ENCODE data around the gene PIGU. TPM values are rescaled to one million over a fixed set of nuclear protein-coding genes. Genes with fewer than 3 reads are reported as not detected.

The PIGU gene
- total and polyA plus RNA-seq, 2 donors (not counting 1 experiment from before 2014, with no cell fraction given) = 12.0 to 19.3 TPM

DNA sequence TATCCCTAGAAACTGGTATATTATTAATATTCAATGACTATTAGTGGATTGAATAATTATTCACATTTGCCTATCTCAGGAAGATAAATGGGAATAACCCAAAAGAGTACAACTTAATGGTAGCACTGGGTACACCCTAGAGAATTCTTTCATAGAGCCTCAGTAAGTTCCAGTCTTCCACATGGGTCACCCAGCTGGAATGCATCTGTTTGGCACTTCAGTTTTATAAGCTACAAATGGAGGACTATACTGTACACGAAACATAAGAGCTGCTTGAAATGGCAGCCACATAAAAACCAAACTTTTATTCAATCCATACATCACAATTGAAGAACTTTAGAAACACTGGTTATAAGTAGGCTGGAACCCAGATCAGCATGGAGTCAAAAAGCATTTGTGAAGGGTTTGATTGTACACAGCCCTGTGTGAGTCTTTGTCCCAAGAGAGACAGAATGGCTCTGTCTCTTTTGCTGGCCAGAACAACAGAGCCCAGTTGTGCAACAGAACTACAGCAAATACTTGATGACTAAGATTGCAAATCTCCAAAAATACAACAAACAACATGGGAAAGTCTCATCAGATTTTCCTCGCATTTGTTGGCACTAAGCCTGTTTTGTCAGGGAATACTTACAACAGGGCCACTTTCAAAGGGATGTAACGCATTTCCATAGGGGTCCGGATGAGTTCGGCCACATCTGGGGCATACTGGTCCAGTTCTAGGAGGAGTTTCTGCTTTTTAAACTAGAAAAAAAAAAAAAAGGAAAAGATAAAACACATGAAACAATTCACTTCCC lies 39.5 kb downstream of the PIGU start:
- H3K27me3 Mint-ChIP-seq = no peaks in the 10 kb centered on the region
- DNase-seq = no peak
- ChIA-PET CTCF (no interaction called here), POLR2A (no interaction called here)
- no peak overlapping the region for H3K4me3 Mint-ChIP-seq
- no peak overlapping the region for H3K27ac Mint-ChIP-seq
- H3K4me2 ChIP-seq (replicated peaks; ENCODE audit: low read depth, low read length, poor library complexity, severe bottlenecking) = no peak overlapping the region
- 100% methylated on average over 1 of the region's 5 CpGs for WGBS (ENCODE audit: insufficient coverage)
- H3K9me3 Mint-ChIP-seq (ENCODE audit: insufficient read depth) = no peaks in the 10 kb centered on the region
- no peaks in the 10 kb centered on the region for H3K79me2 ChIP-seq (ENCODE audit: control insufficient read depth, insufficient read depth, low read length)
- no peaks in the 10 kb centered on the region for H4K20me1 ChIP-seq (ENCODE audit: control insufficient read depth, insufficient read depth, low read length, poor library complexity, severe bottlenecking)
- no peaks in the 10 kb centered on the region for H3K4me1 Mint-ChIP-seq
- no peak overlapping the region for H2AFZ ChIP-seq (ENCODE audit: insufficient read depth, low read depth, low read length, poor library complexity, severe bottlenecking)
- H3K4me3 ChIP-seq (ENCODE audit: control extremely low read depth in 1 of 5, extremely low read depth in 1 of 5, insufficient read depth in 1 of 5, low read depth in 2 of 5, low read length in 4 of 5) = no peak overlapping the region
- no peak overlapping the region for H3K27ac ChIP-seq (ENCODE audit: low read length in 2 of 2)
- intact Hi-C loops (cut with micrococcal nuclease) = no loop called here
- no peaks in the 10 kb centered on the region for H3K27me3 ChIP-seq (replicated peaks in 1 of 4; ENCODE audit: control extremely low read depth in 1 of 4, control insufficient read depth in 3 of 4, insufficient read depth in 4 of 4, low read length in 3 of 4)
- no peaks in the 10 kb centered on the region for H3K9me3 ChIP-seq (ENCODE audit: control extremely low read depth in 1 of 3, control insufficient read depth in 2 of 3, insufficient read depth in 1 of 3, low read length in 2 of 3)
- peaks cover 8 to 50% of the 10 kb centered on the region in 2 experiments for H3K36me3 ChIP-seq (replicated peaks in 1 of 2; ENCODE audit: control extremely low read depth in 1 of 2, control insufficient read depth in 1 of 2, extremely low read depth in 1 of 2, insufficient read depth in 2 of 2, low read length in 1 of 2)
- TF ChIP-seq EZH2 (IDR thresholded peaks at IDR 0.05; ENCODE audit: borderline replicate concordance, insufficient read depth, low read depth, low read length, poor library complexity, severe bottlenecking) = no peak
- TF ChIP-seq, protein P1, sequence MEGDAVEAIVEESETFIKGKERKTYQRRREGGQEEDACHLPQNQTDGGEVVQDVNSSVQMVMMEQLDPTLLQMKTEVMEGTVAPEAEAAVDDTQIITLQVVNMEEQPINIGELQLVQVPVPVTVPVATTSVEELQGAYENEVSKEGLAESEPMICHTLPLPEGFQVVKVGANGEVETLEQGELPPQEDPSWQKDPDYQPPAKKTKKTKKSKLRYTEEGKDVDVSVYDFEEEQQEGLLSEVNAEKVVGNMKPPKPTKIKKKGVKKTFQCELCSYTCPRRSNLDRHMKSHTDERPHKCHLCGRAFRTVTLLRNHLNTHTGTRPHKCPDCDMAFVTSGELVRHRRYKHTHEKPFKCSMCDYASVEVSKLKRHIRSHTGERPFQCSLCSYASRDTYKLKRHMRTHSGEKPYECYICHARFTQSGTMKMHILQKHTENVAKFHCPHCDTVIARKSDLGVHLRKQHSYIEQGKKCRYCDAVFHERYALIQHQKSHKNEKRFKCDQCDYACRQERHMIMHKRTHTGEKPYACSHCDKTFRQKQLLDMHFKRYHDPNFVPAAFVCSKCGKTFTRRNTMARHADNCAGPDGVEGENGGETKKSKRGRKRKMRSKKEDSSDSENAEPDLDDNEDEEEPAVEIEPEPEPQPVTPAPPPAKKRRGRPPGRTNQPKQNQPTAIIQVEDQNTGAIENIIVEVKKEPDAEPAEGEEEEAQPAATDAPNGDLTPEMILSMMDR (IDR thresholded peaks at IDR 0.05) = no peak
- no peaks in the 10 kb centered on the region for H3K4me1 ChIP-seq (ENCODE audit: control insufficient read depth in 2 of 2, insufficient read depth in 2 of 2, low read length in 2 of 2)
- ATAC-seq (ENCODE audit: low read depth) = no peak
- no peak overlapping the region for H3K9ac ChIP-seq (ENCODE audit: low read length)

DNA sequence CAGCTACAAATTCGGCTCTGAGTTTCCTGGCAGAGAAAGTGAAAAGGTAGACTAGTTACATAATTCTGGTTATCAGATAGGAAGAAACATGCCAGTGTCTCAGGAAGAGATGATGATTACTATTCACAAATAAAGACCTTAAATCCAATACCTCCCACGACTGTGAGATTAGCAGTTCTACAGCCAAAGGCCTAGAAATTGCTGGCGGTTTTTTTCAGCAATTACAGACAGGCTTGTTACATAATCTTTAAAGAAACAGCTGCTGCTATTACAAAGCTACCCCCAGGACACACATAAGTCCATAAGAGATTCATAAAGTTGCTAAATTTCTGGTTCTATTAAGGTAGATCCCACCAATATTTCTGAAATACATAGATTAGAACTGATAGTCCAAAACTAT lies 40.2 kb downstream of the PIGU start:
- Histone ChIP-seq H3K79me2 (ENCODE audit: control insufficient read depth, insufficient read depth, low read length) (no peaks in the 10 kb centered on the region), H3K9ac (ENCODE audit: low read length) (no peak overlapping the region), H3K27me3 (replicated peaks in 1 of 4; ENCODE audit: control extremely low read depth in 1 of 4, control insufficient read depth in 3 of 4, insufficient read depth in 4 of 4, low read length in 3 of 4) (no peaks in the 10 kb centered on the region), H3K36me3 (replicated peaks in 1 of 2; ENCODE audit: control extremely low read depth in 1 of 2, control insufficient read depth in 1 of 2, extremely low read depth in 1 of 2, insufficient read depth in 2 of 2, low read length in 1 of 2) (peaks cover 8 to 50% of the 10 kb centered on the region in 2 experiments), H3K27ac (ENCODE audit: low read length in 2 of 2) (no peak overlapping the region), H3K4me1 (ENCODE audit: control insufficient read depth in 2 of 2, insufficient read depth in 2 of 2, low read length in 2 of 2) (no peaks in the 10 kb centered on the region), H2AFZ (ENCODE audit: insufficient read depth, low read depth, low read length, poor library complexity, severe bottlenecking) (no peak overlapping the region), H3K4me3 (ENCODE audit: control extremely low read depth in 1 of 5, extremely low read depth in 1 of 5, insufficient read depth in 1 of 5, low read depth in 2 of 5, low read length in 4 of 5) (no peak overlapping the region), H3K9me3 (ENCODE audit: control extremely low read depth in 1 of 3, control insufficient read depth in 2 of 3, insufficient read depth in 1 of 3, low read length in 2 of 3) (no peaks in the 10 kb centered on the region), H3K4me2 (replicated peaks; ENCODE audit: low read depth, low read length, poor library complexity, severe bottlenecking) (no peak overlapping the region), H4K20me1 (ENCODE audit: control insufficient read depth, insufficient read depth, low read length, poor library complexity, severe bottlenecking) (no peaks in the 10 kb centered on the region)
- Mint-ChIP-seq H3K27ac (no peak overlapping the region), H3K4me1 (no peaks in the 10 kb centered on the region), H3K27me3 (no peaks in the 10 kb centered on the region), H3K4me3 (no peak overlapping the region), H3K9me3 (ENCODE audit: insufficient read depth) (no peaks in the 10 kb centered on the region)
- no peak for DNase-seq
- no peak for TF ChIP-seq EZH2 (IDR thresholded peaks at IDR 0.05; ENCODE audit: borderline replicate concordance, insufficient read depth, low read depth, low read length, poor library complexity, severe bottlenecking)
- TF ChIP-seq, protein P1 (IDR thresholded peaks at IDR 0.05) = no peak
- no peak for ATAC-seq (ENCODE audit: low read depth)
- no CpG with 5 or more reads among the region's 3 CpGs for WGBS (ENCODE audit: insufficient coverage)
- POLR2A ChIA-PET = no interaction called here
- CTCF ChIA-PET = no interaction called here
- intact Hi-C loops (cut with micrococcal nuclease) = no loop called here
